ENCODE data around the gene TCEAL5.

DNA sequence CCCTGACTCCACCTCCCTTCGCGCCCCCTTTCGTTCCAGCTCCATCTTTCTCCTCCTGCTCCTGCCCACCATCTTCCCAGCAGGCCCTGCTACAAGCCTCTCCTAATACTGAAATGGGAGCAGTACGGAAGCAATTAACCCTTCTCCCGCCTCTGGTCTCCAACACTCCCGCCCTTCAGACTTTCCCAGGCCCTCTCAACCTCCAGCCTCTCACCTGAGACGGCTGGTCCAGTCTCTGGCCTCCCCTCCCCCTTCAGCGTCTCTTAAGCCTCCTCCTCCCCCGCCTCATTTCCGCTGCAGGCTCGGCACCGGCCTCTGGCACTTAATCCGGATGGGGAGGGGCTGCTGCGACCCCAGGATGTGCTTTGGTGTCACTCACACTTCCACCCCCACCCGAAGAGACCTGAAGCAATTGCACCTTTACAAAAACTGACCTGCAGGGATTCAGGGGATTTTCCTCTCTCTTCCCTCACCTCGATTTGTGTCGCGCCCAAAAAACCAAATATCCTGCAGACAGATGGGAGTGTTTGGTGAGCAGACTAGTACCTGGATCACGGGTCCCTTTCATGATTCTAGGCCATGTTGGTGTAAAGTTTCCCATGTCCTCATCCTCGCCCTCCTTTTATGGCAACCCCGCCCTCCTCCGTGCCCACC, 22.3 kb downstream of the TCEAL5 start:
- TF ChIP-seq, protein P1, sequence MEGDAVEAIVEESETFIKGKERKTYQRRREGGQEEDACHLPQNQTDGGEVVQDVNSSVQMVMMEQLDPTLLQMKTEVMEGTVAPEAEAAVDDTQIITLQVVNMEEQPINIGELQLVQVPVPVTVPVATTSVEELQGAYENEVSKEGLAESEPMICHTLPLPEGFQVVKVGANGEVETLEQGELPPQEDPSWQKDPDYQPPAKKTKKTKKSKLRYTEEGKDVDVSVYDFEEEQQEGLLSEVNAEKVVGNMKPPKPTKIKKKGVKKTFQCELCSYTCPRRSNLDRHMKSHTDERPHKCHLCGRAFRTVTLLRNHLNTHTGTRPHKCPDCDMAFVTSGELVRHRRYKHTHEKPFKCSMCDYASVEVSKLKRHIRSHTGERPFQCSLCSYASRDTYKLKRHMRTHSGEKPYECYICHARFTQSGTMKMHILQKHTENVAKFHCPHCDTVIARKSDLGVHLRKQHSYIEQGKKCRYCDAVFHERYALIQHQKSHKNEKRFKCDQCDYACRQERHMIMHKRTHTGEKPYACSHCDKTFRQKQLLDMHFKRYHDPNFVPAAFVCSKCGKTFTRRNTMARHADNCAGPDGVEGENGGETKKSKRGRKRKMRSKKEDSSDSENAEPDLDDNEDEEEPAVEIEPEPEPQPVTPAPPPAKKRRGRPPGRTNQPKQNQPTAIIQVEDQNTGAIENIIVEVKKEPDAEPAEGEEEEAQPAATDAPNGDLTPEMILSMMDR (conservative IDR thresholded peaks at IDR 0.05 in 1 of 2, IDR thresholded peaks at IDR 0.05 in 1 of 2; ENCODE audit: extremely low read depth in 1 of 2, insufficient read depth in 1 of 2, low read depth in 1 of 2, low read length in 2 of 2), result no peak
- no peak for TF ChIP-seq EZH2 (IDR thresholded peaks at IDR 0.05; ENCODE audit: borderline replicate concordance, low read length)
